Breast epithelium (tissue), 4 donors: ENCODE measurements around the gene NWD2. TPM values are rescaled to one million over a fixed set of nuclear protein-coding genes. Genes with fewer than 3 reads are reported as not detected.

Experiments used
- DNase-seq, 2 donors: peaks; one replicate each; pipeline ENCODE4 v3.0.0-alpha.2; 2019; ENCODE audit warnings: low spot score in 2 of 2
- H3K27ac ChIP-seq, 2 donors: fragments of 200-600 bp; sonication (generic) in 1 of 2; one replicate each; pipeline ENCODE4 v1.5.1; 2016 to 2019; ENCODE audit warnings: mild to moderate bottlenecking in 1 of 2
- H3K27me3 ChIP-seq, 2 donors: fragments of 200-600 bp; sonication (generic) in 1 of 2; one replicate each; pipeline versions ENCODE4 v1.5.1 to v1.6.0; 2017 to 2019; ENCODE audit warnings: control low read depth in 1 of 2, mild to moderate bottlenecking in 1 of 2
- H3K36me3 ChIP-seq: fragments of 200-600 bp; one replicate; pipeline ENCODE4 v1.5.1; 2019
- H3K4me1 ChIP-seq, 2 donors: fragments of 200-600 bp; sonication (generic); one replicate each; pipeline ENCODE4 v1.5.1; 2016 to 2019; ENCODE audit warnings: control low read depth in 1 of 2
- H3K4me3 ChIP-seq, 3 donors: fragments of 200-600 bp; sonication (generic); 1 replicate in 2 of 3; 2 replicates in 1 of 3; pipeline ENCODE4 v1.5.1; 2016 to 2019; ENCODE audit warnings: mild to moderate bottlenecking in 3 of 3, moderate library complexity in 2 of 3
- H3K9me3 ChIP-seq, 2 donors: fragments of 200-600 bp; sonication (generic) in 1 of 2; one replicate each; pipeline ENCODE4 v1.5.1; 2016 to 2019; ENCODE audit warnings: control low read depth in 1 of 2
- CTCF ChIP-seq, 3 donors: fragments of 450-650 bp; IDR thresholded peaks; one replicate each; pipeline ENCODE4 v1.5.1; 2016 to 2017; ENCODE audit warnings: antibody characterized with exemption in 3 of 3, mild to moderate bottlenecking in 3 of 3, moderate library complexity in 3 of 3
- POLR2A ChIP-seq: fragments of 450-650 bp; IDR thresholded peaks from one replicate; pipeline ENCODE4 v1.6.1; 2016; ENCODE audit warnings: antibody characterized with exemption, mild to moderate bottlenecking, moderate library complexity
- POLR2AphosphoS5 ChIP-seq, 3 donors: sonication (generic); formaldehyde crosslinking; IDR thresholded peaks; one replicate each; pipeline ENCODE4 v1.6.1; 2017; ENCODE audit warnings: antibody characterized with exemption in 3 of 3
- intact Hi-C: fragments of 100-400 bp; cut with DNase I; formaldehyde crosslinking; loops from one replicate; pipeline ENCODE4 v1.15.1; 2023; ENCODE audit warnings: low total_unique reads
- total RNA-seq, 3 donors: library from RNA; depleted of rRNA; stranded (reverse); fragments of >200 nt; gene quantifications; one replicate each; pipeline ENCODE4 v1.1.0, GENCODE V29; 2016

The NWD2 gene
- total RNA-seq, 3 donors from 2014 or later, result 0.48 to 2.2 (median 0.66) TPM

GRCh38 chr4:37451656-37452055 lies 207.1 kb downstream of the NWD2 start:
- Histone ChIP-seq H3K4me1 (peaks cover 0 to 5% of the 10 kb centered on the region in 2 donors), H3K27ac (no peak overlapping the region), H3K4me3 (no peak overlapping the region), H3K36me3 (no peaks in the 10 kb centered on the region), H3K9me3 (no peaks in the 10 kb centered on the region), H3K27me3 (peaks cover 0 to 23% of the 10 kb centered on the region in 2 donors)
- no peak for DNase-seq
- intact Hi-C loops, result no loop called here
- TF ChIP-seq CTCF (IDR thresholded peaks at IDR 0.05), result no peak
- TF ChIP-seq POLR2A, result no peak
- TF ChIP-seq POLR2AphosphoS5 (IDR thresholded peaks at IDR 0.05), result no peak

GRCh38 chr4:37452952-37453280 lies 208.4 kb downstream of the NWD2 start:
- Histone ChIP-seq H3K9me3 (no peaks in the 10 kb centered on the region), H3K4me1 (peaks cover 0 to 5% of the 10 kb centered on the region in 2 donors), H3K27ac (peak overlapping the region in 1 of 2 donors; percentile 65), H3K36me3 (no peaks in the 10 kb centered on the region), H3K4me3 (peak overlapping the region; percentile 38 to 63 (median 63)), H3K27me3 (peaks cover 0 to 20% of the 10 kb centered on the region in 2 donors)
- TF ChIP-seq POLR2A (no peak), CTCF (IDR thresholded peaks at IDR 0.05) (peak; percentile 12 to 61 (median 42)), POLR2AphosphoS5 (IDR thresholded peaks at IDR 0.05) (peak in 1 of 3 donors; percentile 11)
- intact Hi-C loops, result no loop called here
- peak in 1 of 2 donors; percentile 53 for DNase-seq

- peak overlapping the region; percentile 38 to 63 (median 63) for H3K4me3 ChIP-seq
- peak; percentile 41 to 56 for DNase-seq
- intact Hi-C loops, result no loop called here
- peaks cover 0 to 20% of the 10 kb centered on the region in 2 donors for H3K27me3 ChIP-seq
- H3K9me3 ChIP-seq, result no peaks in the 10 kb centered on the region
- TF ChIP-seq POLR2AphosphoS5 (IDR thresholded peaks at IDR 0.05), result no peak
- no peak for TF ChIP-seq POLR2A
- no peak for TF ChIP-seq CTCF (IDR thresholded peaks at IDR 0.05)
- H3K27ac ChIP-seq, result peak overlapping the region in 1 of 2 donors; percentile 65
- H3K36me3 ChIP-seq, result no peaks in the 10 kb centered on the region
- peaks cover 0 to 5% of the 10 kb centered on the region in 2 donors for H3K4me1 ChIP-seq
Observed at GRCh38 chr4:37453281-37453998, 208.9 kb downstream of the NWD2 start.

- intact Hi-C loops, result no loop called here
Observed at GRCh38 chr4:37453999-37454800, 209.7 kb downstream of the NWD2 start.

More at GRCh38 chr4:37453999-37454800, 209.7 kb downstream of the NWD2 start:
- Histone ChIP-seq H3K4me3 (peak overlapping the region; percentile 38 to 63 (median 63)), H3K9me3 (no peaks in the 10 kb centered on the region), H3K27ac (peak overlapping the region in 1 of 2 donors; percentile 65), H3K4me1 (peaks cover 0 to 5% of the 10 kb centered on the region in 2 donors), H3K36me3 (no peaks in the 10 kb centered on the region), H3K27me3 (peaks cover 0 to 20% of the 10 kb centered on the region in 2 donors)
- no peak for DNase-seq
- TF ChIP-seq POLR2A, result no peak
- TF ChIP-seq CTCF (IDR thresholded peaks at IDR 0.05), result no peak
- TF ChIP-seq POLR2AphosphoS5 (IDR thresholded peaks at IDR 0.05), result no peak
